OCI-LY3 (cell line): ENCODE measurements around the gene CREG1.

Experiments
- H2AFZ ChIP-seq: fragments of 200-600, 300-600 bp; shearing (Covaris generic); 2 replicates; pipeline ENCODE4 v1.6.0; 2014; ENCODE audit warnings: antibody characterized with exemption, low read depth, low read length
- H3K27ac ChIP-seq: fragments of 200-600, 300-600 bp; sonication (generic); 2 replicates; pipeline ENCODE4 v1.5.1; 2014; ENCODE audit warnings: mild to moderate bottlenecking, low read length, moderate library complexity, mixed read lengths
- H3K27me3 ChIP-seq: fragments of 200-600, 300-600 bp; sonication (generic); 2 replicates; pipeline ENCODE4 v1.6.1; 2014; ENCODE audit warnings: low read depth, low read length, mixed read lengths
- H3K36me3 ChIP-seq: fragments of 200-600, 300-600 bp; sonication (generic); replicated peaks from 2 replicates; pipeline ENCODE3; 2014; ENCODE audit warnings: low read depth, low read length, mixed read lengths
- H3K4me1 ChIP-seq: fragments of 300-600, 200-600 bp; sonication (generic); 2 replicates; pipeline ENCODE4 v1.6.1; 2014; ENCODE audit warnings: low read length, mixed read lengths
- H3K4me2 ChIP-seq: fragments of 200-600, 300-600 bp; sonication (generic); 2 replicates; pipeline ENCODE4 v1.6.1; 2014; ENCODE audit warnings: low read length, mixed read lengths
- H3K4me3 ChIP-seq: fragments of 300-600, 200-600 bp; sonication (generic); 2 replicates; pipeline ENCODE4 v1.5.1; 2014; ENCODE audit warnings: antibody characterized with exemption, mild to moderate bottlenecking, low read length, moderate library complexity
- H3K79me2 ChIP-seq: fragments of 300-600, 200-600 bp; shearing (Covaris generic); 2 replicates; pipeline ENCODE4 v1.6.1; 2014; ENCODE audit warnings: mild to moderate bottlenecking, low read length, mixed read lengths
- H3K9ac ChIP-seq: fragments of 300-600, 200-600 bp; shearing (Covaris generic); 2 replicates; pipeline ENCODE4 v1.6.0; 2014; ENCODE audit warnings: mild to moderate bottlenecking, low read length, moderate library complexity
- H3K9me3 ChIP-seq: fragments of 200-600, 300-600 bp; shearing (Covaris generic); 2 replicates; pipeline ENCODE4 v1.6.1; 2014; ENCODE audit warnings: low read length, mixed read lengths; ENCODE audit not compliant: insufficient read depth
- H4K20me1 ChIP-seq: fragments of 200-600, 300-600 bp; sonication (generic); 2 replicates; pipeline ENCODE4 v1.6.1; 2016; ENCODE audit warnings: low read length, mixed read lengths; ENCODE audit not compliant: insufficient read depth
- EZH2phosphoT487 ChIP-seq: fragments of 200-600 bp; shearing (Covaris generic); IDR thresholded peaks from 2 replicates; pipeline ENCODE4 v1.6.1; 2018; ENCODE audit warnings: antibody characterized with exemption, mixed run types, low read depth
- TF ChIP-seq, protein P1 (sequence below): fragments of 200-600, 300-600 bp; sonication (generic); IDR thresholded peaks from 2 replicates; pipeline ENCODE4 v1.5.1; 2014; ENCODE audit warnings: antibody characterized with exemption, low read length, low read depth

Gene CREG1

DNA sequence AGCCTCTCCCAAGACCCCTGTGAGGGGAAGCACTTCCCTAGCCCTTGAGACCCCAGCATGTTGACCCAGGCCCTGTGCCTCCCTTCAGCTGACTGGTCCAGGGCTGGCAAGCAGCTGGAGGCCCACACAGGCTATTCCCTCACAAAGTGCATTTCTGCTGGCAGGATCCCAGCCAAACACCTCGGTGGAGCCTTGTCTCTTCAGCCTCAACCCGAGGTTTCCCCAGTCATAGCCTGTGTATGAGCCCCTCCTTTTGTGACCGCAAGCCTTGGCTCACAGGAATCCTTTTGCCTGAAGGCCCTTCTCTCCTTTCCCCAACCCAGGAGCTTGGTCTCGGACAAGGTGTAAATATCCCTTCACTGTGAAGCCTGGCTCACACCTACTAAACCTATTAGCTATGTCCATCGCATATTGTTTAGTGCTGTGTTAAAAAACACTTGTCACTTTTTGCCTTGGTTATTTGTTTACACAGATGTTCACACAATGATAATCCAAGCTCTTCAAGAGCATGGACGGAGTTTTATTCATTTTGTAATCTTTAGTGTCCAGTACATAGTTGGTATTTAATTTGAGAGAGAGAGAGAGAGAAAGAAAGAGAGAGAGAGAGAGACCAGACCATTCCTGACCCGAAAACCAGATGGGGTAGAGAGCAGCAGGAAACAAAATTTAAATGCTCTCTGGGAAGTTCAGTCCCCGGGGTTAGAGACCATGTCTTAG, 26.7 kb downstream of the CREG1 start:
- H3K9ac ChIP-seq, result no peak overlapping the region
- no peak overlapping the region for H2AFZ ChIP-seq
- no peak for TF ChIP-seq EZH2phosphoT487
- TF ChIP-seq, protein P1, sequence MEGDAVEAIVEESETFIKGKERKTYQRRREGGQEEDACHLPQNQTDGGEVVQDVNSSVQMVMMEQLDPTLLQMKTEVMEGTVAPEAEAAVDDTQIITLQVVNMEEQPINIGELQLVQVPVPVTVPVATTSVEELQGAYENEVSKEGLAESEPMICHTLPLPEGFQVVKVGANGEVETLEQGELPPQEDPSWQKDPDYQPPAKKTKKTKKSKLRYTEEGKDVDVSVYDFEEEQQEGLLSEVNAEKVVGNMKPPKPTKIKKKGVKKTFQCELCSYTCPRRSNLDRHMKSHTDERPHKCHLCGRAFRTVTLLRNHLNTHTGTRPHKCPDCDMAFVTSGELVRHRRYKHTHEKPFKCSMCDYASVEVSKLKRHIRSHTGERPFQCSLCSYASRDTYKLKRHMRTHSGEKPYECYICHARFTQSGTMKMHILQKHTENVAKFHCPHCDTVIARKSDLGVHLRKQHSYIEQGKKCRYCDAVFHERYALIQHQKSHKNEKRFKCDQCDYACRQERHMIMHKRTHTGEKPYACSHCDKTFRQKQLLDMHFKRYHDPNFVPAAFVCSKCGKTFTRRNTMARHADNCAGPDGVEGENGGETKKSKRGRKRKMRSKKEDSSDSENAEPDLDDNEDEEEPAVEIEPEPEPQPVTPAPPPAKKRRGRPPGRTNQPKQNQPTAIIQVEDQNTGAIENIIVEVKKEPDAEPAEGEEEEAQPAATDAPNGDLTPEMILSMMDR, result no peak
- H3K36me3 ChIP-seq, result no peaks in the 10 kb centered on the region
- no peaks in the 10 kb centered on the region for H3K4me1 ChIP-seq
- no peak overlapping the region for H3K27ac ChIP-seq
- H3K27me3 ChIP-seq, result peaks cover 58% of the 10 kb centered on the region
- no peaks in the 10 kb centered on the region for H3K79me2 ChIP-seq
- no peak overlapping the region for H3K4me2 ChIP-seq
- no peaks in the 10 kb centered on the region for H4K20me1 ChIP-seq
- H3K9me3 ChIP-seq, result no peaks in the 10 kb centered on the region
- no peak overlapping the region for H3K4me3 ChIP-seq

DNA sequence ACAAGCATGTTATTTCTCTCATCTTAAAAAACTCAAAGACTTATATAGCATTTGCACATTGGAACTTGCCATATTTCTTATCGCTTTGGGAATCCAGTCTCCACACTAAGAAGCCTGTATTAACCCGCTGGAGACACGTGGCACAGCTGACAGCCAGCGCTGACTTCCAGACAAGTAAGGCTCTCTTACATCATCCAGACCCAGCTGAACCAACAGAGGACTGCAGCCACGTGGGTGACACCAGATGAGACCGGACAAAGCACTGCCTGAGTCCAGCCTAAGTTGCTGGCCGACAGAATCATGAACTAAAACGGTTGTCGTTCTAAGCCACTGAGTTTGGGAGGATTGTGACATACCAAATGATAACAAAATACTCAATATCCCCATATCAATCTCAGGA, 28.9 kb downstream of the CREG1 start:
- Histone ChIP-seq H3K36me3 (no peaks in the 10 kb centered on the region), H2AFZ (no peak overlapping the region), H3K9ac (no peak overlapping the region), H3K27ac (no peak overlapping the region), H3K4me2 (no peak overlapping the region), H3K79me2 (no peaks in the 10 kb centered on the region), H3K4me1 (no peaks in the 10 kb centered on the region), H3K9me3 (no peaks in the 10 kb centered on the region), H4K20me1 (no peaks in the 10 kb centered on the region), H3K4me3 (no peak overlapping the region), H3K27me3 (peaks cover 67% of the 10 kb centered on the region)
- TF ChIP-seq, protein P1, result no peak
- no peak for TF ChIP-seq EZH2phosphoT487

DNA sequence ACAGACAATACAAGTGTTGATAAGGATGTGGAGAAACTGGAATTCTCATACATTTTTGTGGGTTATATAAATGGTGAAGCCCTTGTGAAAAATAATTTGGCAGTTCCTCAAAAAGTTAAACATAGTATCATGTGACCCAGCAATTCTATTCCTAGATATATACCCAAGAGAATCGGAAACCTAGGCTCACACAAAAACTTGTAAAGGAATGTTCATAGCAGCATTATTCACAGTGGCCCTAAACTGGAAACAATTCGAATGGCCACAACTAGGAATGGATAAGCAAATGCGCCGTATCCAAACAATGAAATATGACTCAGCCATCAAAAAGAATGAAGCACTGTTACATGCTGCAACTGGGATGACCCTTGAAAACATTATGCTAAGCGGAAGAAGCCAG, 31.3 kb downstream of the CREG1 start:
- H4K20me1 ChIP-seq, result no peaks in the 10 kb centered on the region
- no peaks in the 10 kb centered on the region for H3K9me3 ChIP-seq
- no peak overlapping the region for H3K27ac ChIP-seq
- H3K4me2 ChIP-seq, result no peak overlapping the region
- no peak overlapping the region for H2AFZ ChIP-seq
- no peaks in the 10 kb centered on the region for H3K4me1 ChIP-seq
- H3K27me3 ChIP-seq, result peaks cover 59% of the 10 kb centered on the region
- H3K79me2 ChIP-seq, result no peaks in the 10 kb centered on the region
- H3K4me3 ChIP-seq, result no peak overlapping the region
- TF ChIP-seq EZH2phosphoT487, result no peak
- TF ChIP-seq, protein P1, result no peak
- no peak overlapping the region for H3K9ac ChIP-seq
- H3K36me3 ChIP-seq, result no peaks in the 10 kb centered on the region

DNA sequence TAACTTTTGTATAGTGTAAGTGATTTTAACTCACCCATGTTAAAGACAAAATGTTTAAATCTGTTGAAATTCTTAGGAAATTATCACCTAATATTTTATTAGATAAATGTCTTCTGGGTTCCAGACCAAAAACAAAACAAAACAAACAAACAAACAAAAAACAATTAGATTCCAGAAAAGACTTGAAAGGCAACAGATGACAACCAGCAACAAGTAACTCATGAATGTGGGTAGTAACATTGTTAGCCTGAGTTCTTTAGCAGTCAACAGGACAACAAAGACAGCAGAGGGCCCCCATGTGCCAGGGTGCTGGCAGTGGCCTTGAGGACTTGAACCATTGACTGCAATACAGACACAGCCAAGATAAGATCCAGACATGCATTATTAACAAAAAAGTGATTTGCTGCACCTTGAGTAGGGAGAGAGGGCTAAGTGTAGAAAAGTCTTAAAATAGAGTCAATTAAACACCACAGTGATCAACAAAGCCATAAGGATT, 32.8 kb downstream of the CREG1 start:
- Histone ChIP-seq H3K9ac (no peak overlapping the region), H3K9me3 (no peaks in the 10 kb centered on the region), H3K79me2 (no peaks in the 10 kb centered on the region), H3K36me3 (no peaks in the 10 kb centered on the region), H2AFZ (no peak overlapping the region), H3K4me2 (no peak overlapping the region), H3K27me3 (peaks cover 54% of the 10 kb centered on the region), H3K27ac (no peak overlapping the region), H4K20me1 (no peaks in the 10 kb centered on the region), H3K4me3 (no peak overlapping the region), H3K4me1 (no peaks in the 10 kb centered on the region)
- TF ChIP-seq, protein P1, result peak; percentile 36; the same call in 1 of the 2 replicates
- TF ChIP-seq EZH2phosphoT487, result no peak
